Measurements from ENCODE around the gene HOMER2.

- TF ChIP-seq CTCF (IDR thresholded peaks at IDR 0.05; ENCODE audit: borderline replicate concordance, extremely low read depth, low read length, poor library complexity, severe bottlenecking) (no peak), EZH2 (IDR thresholded peaks at IDR 0.05; ENCODE audit: borderline replicate concordance, low read depth, low read length, severe bottlenecking) (no peak)
Observed at GRCh38 chr15:82805994-82806406, 146.5 kb downstream of the HOMER2 start, which contains the start of gene FSD2.

All from DND-41 (cell line).